MCF 10A (cell line): ENCODE measurements around the gene PADI1. TPM values are rescaled to one million over a fixed set of nuclear protein-coding genes. Genes with fewer than 3 reads are reported as not detected.

Experiments used
- BruUV-seq: library from RNA; stranded (reverse); fragments of 400-500 nt; replicated peaks from 2 replicates; lab custom pipeline; 2021; lab: Mats Ljungman, UMichigan
- CTCF ChIA-PET: fragments of 300-600 bp; sonication (Branson Sonifier 250); formaldehyde crosslinking; extraction: SDS; loops from one replicate; lab custom pipeline; 2021; ENCODE audit warnings: antibody characterized with exemption, inconsistent platforms; lab: Yijun Ruan, JAX
- POLR2A ChIA-PET: fragments of 300-600, 350-650 bp; sonication (Branson Sonifier 250); formaldehyde crosslinking; extraction: SDS; loops from one replicate; lab custom pipeline; 2020; ENCODE audit warnings: antibody characterized with exemption, inconsistent platforms; lab: Yijun Ruan, JAX
- DNase-seq: peaks from one replicate; pipeline ENCODE4 v3.0.0-alpha.2; 2018; ENCODE audit not compliant: unreplicated experiment
- H3K27ac Mint-ChIP-seq: one replicate; pipeline ENCODE4 v1.8.0; 2022; ENCODE audit warnings: mild to moderate bottlenecking, low read depth, mixed read lengths; ENCODE audit not compliant: unreplicated experiment
- H3K27me3 Mint-ChIP-seq: one replicate; pipeline ENCODE4 v1.8.0; 2022; ENCODE audit warnings: mixed read lengths; ENCODE audit not compliant: insufficient read depth, unreplicated experiment
- H3K36me3 Mint-ChIP-seq: one replicate; pipeline ENCODE4 v1.8.0; 2022; ENCODE audit warnings: mild to moderate bottlenecking, moderate library complexity, mixed read lengths; ENCODE audit not compliant: insufficient read depth, unreplicated experiment
- H3K4me1 Mint-ChIP-seq: one replicate; pipeline ENCODE4 v1.8.0; 2022; ENCODE audit warnings: mixed read lengths; ENCODE audit not compliant: insufficient read depth, unreplicated experiment
- H3K4me3 Mint-ChIP-seq: one replicate; pipeline ENCODE4 v1.8.0; 2022; ENCODE audit warnings: mild to moderate bottlenecking, moderate library complexity, mixed read lengths; ENCODE audit not compliant: unreplicated experiment
- H3K9me3 Mint-ChIP-seq: one replicate; pipeline ENCODE4 v1.8.0; 2022; ENCODE audit warnings: mixed read lengths; ENCODE audit not compliant: unreplicated experiment
- intact Hi-C: fragments of 100-400 bp; cut with micrococcal nuclease; formaldehyde crosslinking; loops from 2 replicates; pipeline ENCODE4 v1.14.1; 2022
- total RNA-seq: library from RNA; stranded (reverse); gene quantifications from 2 replicates; pipeline ENCODE4 v1.2.3, GENCODE V29; 2022
- TF ChIP-seq, protein P1 (sequence below): fragments of 200-600 bp; IDR thresholded peaks from one replicate; pipeline ENCODE4 v1.8.0; 2022; ENCODE audit warnings: antibody characterized with exemption, mild to moderate bottlenecking; ENCODE audit not compliant: unreplicated experiment

PADI1 gene
- total RNA-seq, 1 experiment from 2014 or later: 0.58 TPM

DNA sequence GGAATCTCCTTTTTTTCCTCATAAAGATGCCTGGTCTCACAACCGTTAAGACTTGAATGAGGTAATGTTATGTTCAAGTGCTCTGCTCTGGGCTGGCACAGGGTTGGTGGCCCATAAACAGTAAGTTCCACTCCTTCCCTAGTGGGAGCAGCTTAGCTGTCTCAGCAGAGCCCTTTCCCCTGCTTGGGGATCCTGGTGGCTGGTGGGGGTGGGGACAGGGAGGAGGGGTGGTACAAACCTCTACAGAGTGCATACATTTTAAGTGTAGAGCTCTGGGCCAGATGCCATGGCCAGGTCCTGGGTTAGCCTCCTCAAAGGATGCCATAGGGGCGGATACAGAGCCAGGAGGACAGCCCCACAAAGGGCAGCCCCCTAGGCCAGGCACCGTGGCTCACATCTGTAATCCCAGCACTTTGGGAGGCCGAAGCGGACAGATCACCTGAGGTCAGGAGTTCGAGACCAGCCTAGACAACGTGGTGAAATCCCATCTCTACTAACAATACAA lies 20.7 kb upstream of the PADI1 start:
- TF ChIP-seq, protein P1, sequence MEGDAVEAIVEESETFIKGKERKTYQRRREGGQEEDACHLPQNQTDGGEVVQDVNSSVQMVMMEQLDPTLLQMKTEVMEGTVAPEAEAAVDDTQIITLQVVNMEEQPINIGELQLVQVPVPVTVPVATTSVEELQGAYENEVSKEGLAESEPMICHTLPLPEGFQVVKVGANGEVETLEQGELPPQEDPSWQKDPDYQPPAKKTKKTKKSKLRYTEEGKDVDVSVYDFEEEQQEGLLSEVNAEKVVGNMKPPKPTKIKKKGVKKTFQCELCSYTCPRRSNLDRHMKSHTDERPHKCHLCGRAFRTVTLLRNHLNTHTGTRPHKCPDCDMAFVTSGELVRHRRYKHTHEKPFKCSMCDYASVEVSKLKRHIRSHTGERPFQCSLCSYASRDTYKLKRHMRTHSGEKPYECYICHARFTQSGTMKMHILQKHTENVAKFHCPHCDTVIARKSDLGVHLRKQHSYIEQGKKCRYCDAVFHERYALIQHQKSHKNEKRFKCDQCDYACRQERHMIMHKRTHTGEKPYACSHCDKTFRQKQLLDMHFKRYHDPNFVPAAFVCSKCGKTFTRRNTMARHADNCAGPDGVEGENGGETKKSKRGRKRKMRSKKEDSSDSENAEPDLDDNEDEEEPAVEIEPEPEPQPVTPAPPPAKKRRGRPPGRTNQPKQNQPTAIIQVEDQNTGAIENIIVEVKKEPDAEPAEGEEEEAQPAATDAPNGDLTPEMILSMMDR: no peak
- no peaks in the 10 kb centered on the region for H3K36me3 Mint-ChIP-seq
- intact Hi-C loops: no loop called here
- CTCF ChIA-PET: interaction anchor here (0.7 kb wide), 1 partner anchor 748 kb away, joined by 3 read pairs; no protein-coding TSS in a partner anchor
- no TSS peak for BruUV-seq
- no peaks in the 10 kb centered on the region for H3K27me3 Mint-ChIP-seq
- H3K9me3 Mint-ChIP-seq: peaks cover 3% of the 10 kb centered on the region
- H3K4me3 Mint-ChIP-seq: no peak overlapping the region
- POLR2A ChIA-PET: no interaction called here
- H3K4me1 Mint-ChIP-seq: peaks cover 20% of the 10 kb centered on the region
- no peak for DNase-seq
- no peak overlapping the region for H3K27ac Mint-ChIP-seq

DNA sequence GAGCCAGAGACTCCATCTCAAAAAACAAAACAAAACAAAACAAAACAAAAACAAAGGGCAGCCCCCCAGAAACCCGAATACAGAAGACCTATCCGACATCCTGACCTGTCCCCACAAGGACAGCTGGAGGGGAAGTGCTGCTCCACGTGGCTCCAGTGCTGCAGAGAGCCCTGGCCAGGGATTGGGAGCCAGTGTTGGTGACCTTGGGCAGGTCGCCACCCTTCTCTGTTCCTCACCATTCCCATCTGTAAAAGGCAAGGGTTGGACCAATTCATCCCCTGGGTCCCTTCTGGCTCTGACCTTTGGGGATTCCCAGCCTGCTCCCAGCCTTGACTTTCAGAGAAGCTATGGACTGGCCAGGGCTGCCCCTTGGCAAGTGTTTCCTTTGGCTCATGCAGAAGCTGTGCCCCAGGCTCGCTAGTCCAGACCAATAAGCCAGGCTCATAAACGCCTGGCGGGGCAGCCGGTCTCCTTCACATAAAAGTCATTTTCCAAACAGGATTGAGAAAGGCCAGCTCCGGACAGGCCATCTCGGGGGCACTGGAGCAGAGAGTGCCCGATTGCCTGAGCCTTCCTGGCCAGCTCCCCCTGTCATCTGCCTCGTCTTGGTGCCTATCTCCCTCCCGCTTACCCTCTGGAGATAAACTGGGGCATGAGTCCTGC lies 20.0 kb upstream of the PADI1 start:
- TF ChIP-seq, protein P1: no peak
- H3K27me3 Mint-ChIP-seq: no peaks in the 10 kb centered on the region
- DNase-seq: no peak
- intact Hi-C loops: no loop called here
- ChIA-PET POLR2A (no interaction called here), CTCF (interaction anchor here (0.7 kb wide), 2 partner anchors 153 to 747 kb away, joined by 3 read pairs; no protein-coding TSS in a partner anchor)
- H3K4me3 Mint-ChIP-seq: no peak overlapping the region
- H3K4me1 Mint-ChIP-seq: peaks cover 24% of the 10 kb centered on the region
- no TSS peak for BruUV-seq
- H3K27ac Mint-ChIP-seq: no peak overlapping the region
- no peaks in the 10 kb centered on the region for H3K9me3 Mint-ChIP-seq
- H3K36me3 Mint-ChIP-seq: no peaks in the 10 kb centered on the region

DNA sequence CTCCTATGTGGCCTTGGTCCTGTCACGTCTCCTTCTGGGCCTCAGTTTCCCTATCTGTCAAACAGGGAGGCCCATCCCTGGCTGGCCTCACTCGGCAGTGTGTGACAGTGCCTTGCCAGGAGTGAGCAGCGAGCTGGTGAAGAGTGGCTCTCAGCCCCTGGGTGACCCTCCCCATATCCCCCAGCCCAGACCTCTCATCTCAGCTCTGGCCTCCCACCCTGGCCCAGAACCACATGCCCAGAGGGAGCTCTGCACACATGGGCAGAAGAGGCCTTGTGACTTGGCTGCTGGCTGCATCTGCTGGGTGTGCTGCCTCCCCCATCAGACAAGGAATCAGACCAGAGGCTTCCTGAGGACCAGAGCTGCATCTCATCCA lies 19.5 kb upstream of the PADI1 start:
- Mint-ChIP-seq H3K27me3 (no peaks in the 10 kb centered on the region), H3K27ac (peak overlapping the region; percentile 27), H3K9me3 (no peaks in the 10 kb centered on the region), H3K36me3 (no peaks in the 10 kb centered on the region), H3K4me1 (peaks cover 25% of the 10 kb centered on the region), H3K4me3 (no peak overlapping the region)
- intact Hi-C loops: no loop called here
- ChIA-PET POLR2A (no interaction called here), CTCF (interaction anchor here (0.5 kb wide), 1 partner anchor 308 kb away, joined by 3 read pairs; no protein-coding TSS in a partner anchor)
- TF ChIP-seq, protein P1: no peak
- no peak for DNase-seq
- no TSS peak for BruUV-seq

DNA sequence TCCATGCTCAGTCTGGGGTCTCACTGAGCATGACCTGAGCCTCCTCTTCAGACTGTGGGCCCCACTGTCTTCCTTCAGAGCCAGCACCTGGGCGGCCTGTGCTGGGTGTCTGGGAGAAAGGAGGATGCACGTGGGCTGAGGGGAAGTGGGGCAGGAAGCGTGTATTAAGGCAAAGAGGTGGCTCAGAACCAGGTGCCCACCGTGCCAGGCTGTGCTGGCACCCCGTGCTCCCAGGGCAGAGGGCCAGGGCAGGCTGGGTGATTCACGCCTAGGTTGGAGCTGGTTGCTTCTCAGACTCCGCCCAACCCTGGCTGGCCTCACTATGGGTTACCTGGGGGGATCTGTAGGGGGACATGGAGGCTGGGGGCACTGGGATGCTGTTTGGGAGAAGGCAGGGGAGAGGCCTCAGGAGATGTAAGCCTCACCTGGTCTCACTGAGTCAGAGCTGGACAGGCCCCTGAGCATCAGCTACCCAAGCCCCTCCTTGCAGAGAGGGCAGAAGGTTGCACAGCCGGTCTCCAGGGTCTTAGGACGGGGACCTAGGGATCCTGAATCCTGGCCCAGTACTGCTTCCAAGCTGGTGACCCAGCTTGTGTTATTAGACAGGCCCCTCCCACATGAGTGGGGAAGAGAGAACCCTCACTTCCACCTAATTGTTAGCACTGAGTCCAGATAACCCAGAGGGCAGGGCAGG lies 18.6 kb upstream of the PADI1 start:
- peak; percentile 61 for DNase-seq
- intact Hi-C loops: no loop called here
- Mint-ChIP-seq H3K27me3 (no peaks in the 10 kb centered on the region), H3K4me3 (no peak overlapping the region), H3K27ac (peak overlapping the region; percentile 62), H3K36me3 (no peaks in the 10 kb centered on the region), H3K9me3 (no peaks in the 10 kb centered on the region), H3K4me1 (peaks cover 27% of the 10 kb centered on the region)
- TF ChIP-seq, protein P1: no peak
- ChIA-PET CTCF (interaction anchor here (0.5 kb wide), 1 partner anchor 307 kb away, joined by 3 read pairs; no protein-coding TSS in a partner anchor), POLR2A (interaction anchor here (0.7 to 0.9 kb wide), 2 partner anchors 12 to 249 kb away, joined by 4 read pairs; no protein-coding TSS in a partner anchor)
- BruUV-seq: no TSS peak
